Keratinocyte (primary cell): ENCODE results near the gene FAM83G. TPM values are rescaled to one million over a fixed set of nuclear protein-coding genes. Genes with fewer than 3 reads are reported as not detected.

Experiments used
- DNase-seq: peaks from one replicate; pipeline ENCODE4 v3.0.0-alpha.2; 2011; ENCODE audit warnings: low read depth, missing footprints, low spot score
- FAIRE-seq: peaks from 2 replicates; lab custom pipeline; 2011; peaks lifted over from hg19 to GRCh38; lab: Jason Lieb, UNC
- H2AFZ ChIP-seq: 2 replicates; pipeline ENCODE4 v1.6.0; 2012; ENCODE audit warnings: low read length, control low read depth, inconsistent platforms; ENCODE audit not compliant: control insufficient read depth
- H3K27ac ChIP-seq: 2 replicates; pipeline ENCODE4 v1.5.1; 2011; ENCODE audit warnings: low read length; ENCODE audit not compliant: control insufficient read depth, insufficient read depth
- H3K27me3 ChIP-seq: 3 replicates; pipeline ENCODE4 v1.6.0; 2011; ENCODE audit warnings: low read length; ENCODE audit not compliant: control insufficient read depth, insufficient read depth; ENCODE audit errors: extremely low read depth
- H3K36me3 ChIP-seq, 2 experiments: 2 replicates in 1 of 2; 3 replicates in 1 of 2; pipeline ENCODE4 v1.5.1; 2011; ENCODE audit warnings: low read length in 2 of 2, mild to moderate bottlenecking in 1 of 2; ENCODE audit not compliant: control insufficient read depth in 2 of 2, insufficient read depth in 2 of 2; ENCODE audit errors: extremely low read depth in 1 of 2
- H3K4me1 ChIP-seq: 3 replicates; pipeline ENCODE4 v1.5.1; 2011; ENCODE audit warnings: low read length; ENCODE audit not compliant: control insufficient read depth, insufficient read depth; ENCODE audit errors: extremely low read depth
- H3K4me2 ChIP-seq: 3 replicates; pipeline ENCODE4 v1.6.0; 2011; ENCODE audit warnings: low read depth, low read length; ENCODE audit not compliant: control insufficient read depth, insufficient read depth; ENCODE audit errors: extremely low read depth
- H3K4me3 ChIP-seq, 3 experiments: fragments of 200-600 bp in 1 of 3; sonication (generic) in 1 of 3; 2 replicates in 2 of 3; 3 replicates in 1 of 3; pipeline ENCODE4 v1.5.1; 2011 to 2016; ENCODE audit warnings: low read length in 3 of 3, mild to moderate bottlenecking in 3 of 3, control low read depth in 2 of 3, inconsistent platforms in 1 of 3, low read depth in 1 of 3, mixed read lengths in 1 of 3, mixed run types in 1 of 3, moderate library complexity in 1 of 3; ENCODE audit not compliant: control insufficient read depth in 2 of 3, insufficient read depth in 2 of 3; ENCODE audit errors: extremely low read depth in 1 of 3
- H3K79me2 ChIP-seq: 2 replicates; pipeline ENCODE4 v1.6.0; 2012; ENCODE audit warnings: low read length; ENCODE audit not compliant: control insufficient read depth, insufficient read depth
- H3K9ac ChIP-seq: 3 replicates; pipeline ENCODE4 v1.6.0; 2011; ENCODE audit warnings: low read length; ENCODE audit not compliant: control insufficient read depth, insufficient read depth; ENCODE audit errors: extremely low read depth
- H3K9me1 ChIP-seq: 3 replicates; pipeline ENCODE4 v1.6.0; 2011; ENCODE audit warnings: low read length; ENCODE audit not compliant: control insufficient read depth, insufficient read depth; ENCODE audit errors: extremely low read depth
- H3K9me3 ChIP-seq: 2 replicates; pipeline ENCODE4 v1.5.1; 2012; ENCODE audit warnings: low read depth, low read length; ENCODE audit not compliant: control insufficient read depth
- H4K20me1 ChIP-seq: 3 replicates; pipeline ENCODE4 v1.6.0; 2011; ENCODE audit warnings: low read length; ENCODE audit not compliant: control insufficient read depth, insufficient read depth; ENCODE audit errors: extremely low read depth
- CTCF ChIP-seq, 3 experiments: IDR thresholded peaks in 1 of 3; conservative IDR thresholded peaks in 1 of 3; optimal IDR thresholded peaks in 1 of 3; 2 replicates in 2 of 3; 3 replicates in 1 of 3; pipeline versions ENCODE3 to v1.5.1; 2011; ENCODE audit warnings: low read length in 3 of 3, mild to moderate bottlenecking in 3 of 3, moderate library complexity in 2 of 3, control low read depth in 1 of 3, inconsistent platforms in 1 of 3; ENCODE audit not compliant: insufficient read depth in 2 of 3; ENCODE audit errors: extremely low read depth in 1 of 3
- EZH2 ChIP-seq: IDR thresholded peaks from one replicate; pipeline ENCODE4 v1.6.1; 2012; ENCODE audit warnings: inconsistent platforms, mild to moderate bottlenecking, low read length, moderate library complexity
- dilution Hi-C: fragments of 300-500 bp; cut with MboI; formaldehyde crosslinking; loops from one replicate; pipeline ENCODE4 v1.7.0; 2020; ENCODE audit warnings: low sequenced_read_pairs; ENCODE audit not compliant: extremely low pct_ligation_motif_present
- polyA plus RNA-seq, 5 experiments: library from polyadenylated mRNA; depleted of rRNA in 3 of 5; stranded (reverse) in 3 of 5; stranded (forward) in 1 of 5; unstranded in 1 of 5; fragments of >200 nt; gene quantifications; 1 replicate in 1 of 5; 2 replicates in 3 of 5; 3 replicates in 1 of 5; pipeline versions ENCODE4 v1.2.1 to v1.2.3, GENCODE V29; 2011 to 2012; ENCODE audit warnings: missing spikeins in 2 of 5, low read depth in 1 of 5, low replicate concordance in 1 of 5

The FAM83G gene
- polyA plus RNA-seq, 1 donor (not counting 4 experiments of a cell fraction or from before 2014, with no cell fraction given), result 23.2 TPM

GRCh38 chr17:18966831-18967624 is 37.5 kb downstream of the FAM83G start:
- Histone ChIP-seq H3K9me1 (peaks cover 12% of the 10 kb centered on the region), H3K4me3 (no peak overlapping the region), H3K27ac (no peak overlapping the region), H2AFZ (no peak overlapping the region), H3K4me2 (no peak overlapping the region), H4K20me1 (peaks cover 2% of the 10 kb centered on the region), H3K9ac (peak overlapping the region; percentile 33), H3K9me3 (no peaks in the 10 kb centered on the region), H3K4me1 (peaks cover 42% of the 10 kb centered on the region), H3K79me2 (peaks cover 1% of the 10 kb centered on the region), H3K36me3 (peaks cover 8 to 28% of the 10 kb centered on the region in 2 experiments), H3K27me3 (no peaks in the 10 kb centered on the region)
- dilution Hi-C loops, result no loop called here
- FAIRE-seq, result no peak
- TF ChIP-seq EZH2 (no peak), CTCF (optimal IDR thresholded peaks at IDR 0.05 in 1 of 3, IDR thresholded peaks at IDR 0.05 in 1 of 3, conservative IDR thresholded peaks at IDR 0.05 in 1 of 3; ENCODE audit: extremely low read depth in 1 of 3, insufficient read depth in 2 of 3, low read length in 3 of 3) (no peak)
- no peak for DNase-seq

GRCh38 chr17:18965530-18966236 is 38.9 kb downstream of the FAM83G start:
- H3K4me3 ChIP-seq, result no peak overlapping the region
- peaks cover 10% of the 10 kb centered on the region for H3K9me1 ChIP-seq
- dilution Hi-C loops, result no loop called here
- H3K4me1 ChIP-seq, result peaks cover 47% of the 10 kb centered on the region
- H3K36me3 ChIP-seq, result peaks cover 0 to 15% of the 10 kb centered on the region in 2 experiments
- H3K9ac ChIP-seq, result no peak overlapping the region
- no peak overlapping the region for H3K27ac ChIP-seq
- DNase-seq (no peak), FAIRE-seq (no peak)
- H4K20me1 ChIP-seq, result peaks cover 2% of the 10 kb centered on the region
- H3K4me2 ChIP-seq, result no peak overlapping the region
- H3K79me2 ChIP-seq, result no peaks in the 10 kb centered on the region
- TF ChIP-seq EZH2, result no peak
- no peaks in the 10 kb centered on the region for H3K9me3 ChIP-seq
- H3K27me3 ChIP-seq, result no peaks in the 10 kb centered on the region
- no peak overlapping the region for H2AFZ ChIP-seq
